Fibroblast of pulmonary artery (primary cell): Measurements from ENCODE around the gene TXNL4A.

Experiments used
- DNase-seq: peaks from one replicate; pipeline ENCODE4 v3.0.0-alpha.2; 2010; ENCODE audit warnings: low read depth
- H3K4me3 ChIP-seq: replicated peaks from 2 replicates; pipeline ENCODE4 v1.5.1; 2011; ENCODE audit warnings: low read depth, mild to moderate bottlenecking, control low read depth, low read length, moderate library complexity
- CTCF ChIP-seq: IDR thresholded peaks from 2 replicates; pipeline ENCODE4 v1.5.1; 2011; ENCODE audit warnings: mild to moderate bottlenecking, control low read depth, low read length, inconsistent platforms; ENCODE audit errors: missing control alignments

The TXNL4A gene

GRCh38 chr18:79956276-79956675 lies 32.1 kb downstream of the TXNL4A start:
- no peak for DNase-seq
- no peak for TF ChIP-seq CTCF

GRCh38 chr18:79955302-79956075 lies 32.9 kb downstream of the TXNL4A start:
- no peak for DNase-seq
- no peak overlapping the region for H3K4me3 ChIP-seq
- no peak for TF ChIP-seq CTCF

More at GRCh38 chr18:79956276-79956675, 32.1 kb downstream of the TXNL4A start:
- H3K4me3 ChIP-seq, result no peak overlapping the region

DNA sequence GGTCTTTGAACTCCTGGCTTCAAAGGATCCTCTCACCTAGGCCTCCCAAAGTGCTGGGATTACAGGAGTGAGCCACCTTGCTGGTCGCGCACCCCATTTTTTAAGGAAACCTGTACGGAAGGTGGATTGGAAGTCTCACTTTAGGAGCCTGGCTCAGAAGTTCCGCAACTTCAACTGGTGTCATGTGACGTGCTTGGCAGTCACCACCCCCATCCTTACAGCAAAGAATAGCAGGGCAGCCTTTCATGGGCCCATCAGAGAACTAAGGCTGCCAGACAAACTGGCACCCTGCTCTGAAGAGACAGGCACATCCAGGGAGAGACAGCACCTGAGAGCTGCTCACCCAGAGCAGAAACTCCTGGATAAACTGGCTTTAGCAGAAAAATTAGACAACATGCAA lies 33.6 kb downstream of the TXNL4A start:
- DNase-seq, result no peak
- H3K4me3 ChIP-seq, result no peak overlapping the region
- TF ChIP-seq CTCF, result no peak

DNA sequence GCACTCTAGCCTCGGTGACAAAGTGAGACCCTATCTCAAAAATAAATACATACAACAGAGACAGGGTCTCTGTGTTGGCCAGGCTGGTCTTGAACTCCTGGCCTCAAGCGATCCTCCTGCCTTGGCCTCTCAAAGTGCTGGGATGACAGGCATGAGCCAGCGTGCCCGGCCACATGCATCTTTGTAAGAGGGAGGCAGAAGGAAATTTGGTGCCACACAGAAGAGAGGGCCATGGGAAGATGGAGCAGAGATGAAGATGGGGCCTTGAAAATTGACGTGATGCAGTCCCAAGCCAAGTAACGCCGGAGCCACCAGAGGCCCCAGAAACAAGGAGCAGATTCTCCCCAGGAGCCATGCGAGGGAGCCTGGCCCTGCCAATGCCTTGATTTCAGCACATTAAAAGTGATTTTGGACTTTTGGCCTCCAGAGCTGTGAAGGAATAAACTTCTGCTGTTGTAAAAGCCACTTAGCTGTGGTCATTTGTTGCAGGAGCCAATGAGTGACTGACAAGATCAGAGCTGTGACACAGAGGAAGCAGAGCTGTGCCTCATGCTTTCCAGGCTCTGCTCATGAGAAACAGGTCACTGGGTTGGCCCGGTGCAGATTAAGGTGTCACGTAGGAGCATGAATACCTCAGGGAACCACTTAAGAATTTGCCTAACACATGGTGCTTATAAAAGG lies 34.3 kb downstream of the TXNL4A start:
- no peak for DNase-seq
- no peak overlapping the region for H3K4me3 ChIP-seq
- TF ChIP-seq CTCF, result no peak

DNA sequence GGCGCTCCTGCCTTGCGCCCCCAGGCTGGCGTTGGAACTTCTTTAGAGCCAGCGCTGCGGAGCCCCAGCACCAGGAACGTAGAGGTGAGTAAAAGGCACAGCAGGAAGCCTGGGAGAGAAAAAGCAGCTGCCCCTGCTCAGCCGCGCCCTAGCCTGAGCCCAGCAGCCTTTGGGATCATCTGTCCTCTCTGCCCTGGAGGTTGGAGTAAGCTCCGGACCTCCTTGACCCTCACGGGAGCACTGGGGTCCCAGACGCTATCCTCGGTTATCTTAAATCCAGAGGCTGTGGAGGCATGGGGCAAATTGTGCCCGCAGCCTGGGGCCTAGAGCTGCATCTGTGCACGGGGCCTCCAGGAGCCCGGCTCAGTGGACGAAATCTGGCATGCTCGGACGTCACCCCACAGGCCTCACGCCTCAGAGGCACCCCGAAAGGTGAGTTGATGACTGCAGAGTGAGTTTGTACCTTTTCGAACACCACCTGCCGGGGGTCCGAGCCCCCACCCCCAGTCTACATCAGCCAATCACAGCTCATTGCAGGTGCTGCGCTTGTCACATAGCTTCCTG lies 35.3 kb downstream of the TXNL4A start:
- TF ChIP-seq CTCF, result no peak
- no peak overlapping the region for H3K4me3 ChIP-seq
- DNase-seq, result no peak

DNA sequence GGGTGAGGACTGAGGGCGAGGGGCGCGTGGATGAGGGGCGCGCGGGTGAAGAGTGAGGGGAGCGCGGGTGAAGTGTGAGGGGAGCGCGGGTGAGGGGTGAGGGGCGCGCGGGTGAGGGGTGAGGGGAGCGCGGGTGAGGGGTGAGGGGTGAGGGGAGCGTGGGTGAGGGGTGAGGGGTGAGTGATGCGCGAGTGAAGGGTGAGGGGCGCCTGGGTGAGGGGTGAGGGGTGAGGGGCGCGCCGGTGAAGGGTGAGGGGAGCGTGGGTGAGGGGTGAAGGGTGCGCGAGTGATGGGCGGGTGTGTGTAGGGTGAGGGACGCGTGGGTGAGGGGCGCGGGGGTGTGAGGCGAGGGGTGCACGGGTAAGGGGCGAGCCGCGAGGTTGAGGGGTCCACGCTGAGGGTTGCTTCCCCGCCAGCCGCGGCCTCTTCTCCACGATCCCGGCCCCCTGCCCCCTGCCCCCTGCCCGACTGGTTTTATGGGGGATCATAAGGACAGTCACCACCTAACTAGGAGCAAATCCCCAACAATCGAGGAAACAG lies 35.8 kb downstream of the TXNL4A start:
- no peak for DNase-seq
- peak overlapping the region; percentile 67 for H3K4me3 ChIP-seq
- no peak for TF ChIP-seq CTCF
